ENCODE measurements around the gene ARID5A. TPM values are rescaled to one million over a fixed set of nuclear protein-coding genes. Genes with fewer than 3 reads are reported as not detected.

Gene ARID5A
- total and polyA plus RNA-seq, 2 of the 13 experiments (the other 11 are each of a cell fraction or from before 2014, with no cell fraction given): 6.0 to 9.5 TPM

DNA sequence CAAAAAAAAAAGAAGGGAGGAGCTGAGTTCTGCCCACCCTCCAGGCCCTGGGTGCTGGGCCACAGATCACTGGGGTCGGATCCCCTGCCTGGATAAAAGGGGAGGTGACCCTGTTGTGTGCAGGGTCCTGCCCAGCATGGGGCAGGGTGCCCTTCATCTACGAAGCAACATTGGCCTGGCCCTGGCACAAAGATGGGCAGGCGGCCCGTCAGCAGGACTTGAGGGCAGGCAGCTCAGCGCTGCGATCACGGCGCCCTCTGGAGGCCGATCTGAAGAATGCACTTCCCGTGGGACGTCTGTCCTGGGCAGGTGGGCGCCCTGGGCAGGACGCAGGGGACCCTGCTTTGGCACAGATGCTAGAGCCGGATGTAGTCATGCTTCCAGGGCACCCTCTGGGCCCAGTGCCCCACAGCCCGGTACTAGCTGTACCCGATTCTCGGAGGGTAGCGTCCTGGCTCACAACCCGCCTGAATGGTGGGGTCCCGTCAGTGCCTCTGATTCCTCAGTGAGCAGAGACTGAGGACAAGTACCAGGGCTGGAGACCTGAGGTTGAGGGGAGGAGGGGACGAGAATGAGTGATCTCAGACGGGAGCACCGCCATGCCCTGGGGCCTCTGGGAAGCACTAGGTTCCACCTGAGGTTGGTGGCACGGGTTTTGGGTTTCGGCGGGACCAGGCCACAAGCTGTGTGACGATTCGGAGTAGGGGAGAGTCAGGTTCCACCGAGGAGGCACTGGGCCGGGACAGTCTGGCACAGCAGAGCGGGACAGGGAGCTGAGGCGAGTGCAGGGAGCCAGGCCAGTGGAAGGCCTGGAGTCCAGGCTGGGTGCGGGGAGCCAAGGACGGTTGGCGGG lies 18.0 kb downstream of the ARID5A start (continued):
- TF ChIP-seq ZBTB40 (IDR thresholded peaks at IDR 0.05) (no peak), ZBTB40 (CRISPR knock-in tag; IDR thresholded peaks at IDR 0.05) (peak; percentile 32; the same call in 1 of the 2 replicates), ISL2 (CRISPR knock-in tag; IDR thresholded peaks at IDR 0.05) (peak; percentile 14; the same call in 1 of the 2 replicates), GATAD2A (CRISPR knock-in tag; IDR thresholded peaks at IDR 0.05) (peak; percentile 45; the same call in 1 of the 2 replicates), ZNF138 (CRISPR knock-in tag; IDR thresholded peaks at IDR 0.05; ENCODE audit: low read depth) (no peak; the same call in 1 of the 2 replicates), MTA1 (CRISPR knock-in tag; IDR thresholded peaks at IDR 0.05; ENCODE audit: borderline replicate concordance) (peak; percentile 84; the same call in 1 of the 2 replicates), ZNF704 (CRISPR knock-in tag; IDR thresholded peaks at IDR 0.05; ENCODE audit: borderline replicate concordance) (no peak), ZMYM4 (CRISPR knock-in tag; IDR thresholded peaks at IDR 0.05) (0 out of 2 replicates have a peak, but pooled peaks have one; percentile 45), KLF11 (CRISPR knock-in tag; IDR thresholded peaks at IDR 0.05) (no peak), ZNF430 (CRISPR knock-in tag; IDR thresholded peaks at IDR 0.05) (peak; percentile 42; the same call in 1 of the 2 replicates), DR1 (CRISPR knock-in tag; IDR thresholded peaks at IDR 0.05) (no peak), MXD3 (CRISPR knock-in tag; IDR thresholded peaks at IDR 0.05) (peak; percentile 29; the same call in 1 of the 2 replicates), ZFY (CRISPR knock-in tag; IDR thresholded peaks at IDR 0.05) (peak; percentile 63; the same call in 1 of the 2 replicates), MIXL1 (CRISPR knock-in tag; IDR thresholded peaks at IDR 0.05) (no peak), CBFB (CRISPR knock-in tag; IDR thresholded peaks at IDR 0.05) (0 out of 2 replicates have a peak, but pooled peaks have one; percentile 53), HIC2 (CRISPR knock-in tag; IDR thresholded peaks at IDR 0.05; ENCODE audit: low read depth) (peak; percentile 98)
- TF ChIP-seq, protein P1, sequence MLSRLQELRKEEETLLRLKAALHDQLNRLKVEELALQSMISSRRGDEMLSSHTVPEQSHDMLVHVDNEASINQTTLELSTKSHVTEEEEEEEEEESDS (CRISPR knock-in tag; IDR thresholded peaks at IDR 0.05; ENCODE audit: borderline replicate concordance): no peak
